Mesodermal cell (in vitro differentiated cells): ENCODE results near the gene EXOC2.

ENCODE experiments used
- H3K27ac ChIP-seq: 2 replicates; pipeline ENCODE4 v1.7.0; 2013; ENCODE audit warnings: mild to moderate bottlenecking, low read depth, low read length, moderate library complexity; ENCODE audit not compliant: severe bottlenecking
- H3K36me3 ChIP-seq: 2 replicates; pipeline ENCODE4 v1.7.1; 2013; ENCODE audit warnings: mild to moderate bottlenecking, low read length, moderate library complexity; ENCODE audit not compliant: control insufficient read depth, insufficient read depth
- H3K4me1 ChIP-seq: one replicate; pipeline ENCODE4 v1.7.1; 2013; ENCODE audit warnings: mild to moderate bottlenecking, low read length; ENCODE audit not compliant: insufficient read depth, control insufficient read depth, poor library complexity, severe bottlenecking
- H3K4me3 ChIP-seq: 2 replicates; pipeline ENCODE4 v1.7.0; 2013; ENCODE audit warnings: low read length, control low read depth, mild to moderate bottlenecking; ENCODE audit not compliant: insufficient read depth, poor library complexity, severe bottlenecking; ENCODE audit errors: extremely low read depth
- H3K9me3 ChIP-seq: 2 replicates; pipeline ENCODE4 v1.7.1; 2013; ENCODE audit warnings: mild to moderate bottlenecking, low read length, moderate library complexity; ENCODE audit not compliant: control insufficient read depth
- WGBS, 2 experiments: methylation state at CpG; one replicate each; pipeline ENCODE4 v1.1.5; 2013; ENCODE audit warnings: missing lambda C conversion rate in 2 of 2; ENCODE audit not compliant: insufficient coverage in 2 of 2; 5-methylcytosine and 5-hydroxymethylcytosine counted together

Gene EXOC2

DNA sequence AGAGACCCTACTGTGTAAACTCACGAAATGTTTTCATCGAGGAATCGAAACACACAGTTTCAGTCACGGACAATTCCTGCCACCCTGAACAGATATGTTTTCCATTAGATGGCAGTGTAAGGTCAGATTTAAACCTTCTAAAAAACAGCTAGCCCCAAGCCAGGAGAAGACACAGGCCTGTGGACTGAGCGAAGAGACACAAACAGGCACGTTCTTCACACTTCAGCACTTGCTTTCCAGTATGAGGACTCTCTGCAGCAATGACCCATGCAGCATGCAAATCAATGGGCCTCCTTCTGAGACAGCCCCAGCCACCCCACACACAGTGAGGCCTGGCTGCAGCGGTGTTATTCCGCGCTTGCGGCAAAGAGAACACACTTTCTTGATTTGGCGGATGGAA, 68.0 kb downstream of the EXOC2 start:
- H3K4me1 ChIP-seq = peaks cover 9% of the 10 kb centered on the region
- H3K4me3 ChIP-seq = no peak overlapping the region
- WGBS, 2 experiments = 78 to 82% methylated on average over 6 to 10 of the region's 11 CpGs
- peaks cover 21% of the 10 kb centered on the region for H3K36me3 ChIP-seq
- no peaks in the 10 kb centered on the region for H3K9me3 ChIP-seq
- no peak overlapping the region for H3K27ac ChIP-seq

DNA sequence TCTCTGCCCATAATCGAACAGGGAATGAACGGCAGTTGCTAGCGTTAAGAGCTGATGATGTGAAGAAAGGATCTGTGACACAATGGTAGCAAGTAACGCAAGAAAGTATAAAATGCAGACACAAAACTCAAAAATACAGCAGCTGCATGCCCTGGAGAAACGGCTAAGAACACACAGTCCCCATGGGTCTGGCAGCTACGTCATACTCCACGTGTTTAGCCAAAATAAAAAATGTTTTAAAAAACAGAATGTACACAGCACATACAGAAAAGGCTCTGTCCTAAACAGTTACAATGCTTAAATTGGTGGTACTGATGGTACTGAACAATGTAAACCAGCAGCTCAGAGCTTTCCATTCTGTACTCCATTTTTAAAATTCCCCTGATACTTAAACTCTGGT, 70.5 kb downstream of the EXOC2 start:
- Histone ChIP-seq H3K27ac (no peak overlapping the region), H3K9me3 (no peaks in the 10 kb centered on the region), H3K36me3 (peaks cover 25% of the 10 kb centered on the region), H3K4me3 (no peak overlapping the region), H3K4me1 (peaks cover 11% of the 10 kb centered on the region)
- 88 to 100% methylated on average over 1 to 3 of the region's 7 CpGs for WGBS, 2 experiments

DNA sequence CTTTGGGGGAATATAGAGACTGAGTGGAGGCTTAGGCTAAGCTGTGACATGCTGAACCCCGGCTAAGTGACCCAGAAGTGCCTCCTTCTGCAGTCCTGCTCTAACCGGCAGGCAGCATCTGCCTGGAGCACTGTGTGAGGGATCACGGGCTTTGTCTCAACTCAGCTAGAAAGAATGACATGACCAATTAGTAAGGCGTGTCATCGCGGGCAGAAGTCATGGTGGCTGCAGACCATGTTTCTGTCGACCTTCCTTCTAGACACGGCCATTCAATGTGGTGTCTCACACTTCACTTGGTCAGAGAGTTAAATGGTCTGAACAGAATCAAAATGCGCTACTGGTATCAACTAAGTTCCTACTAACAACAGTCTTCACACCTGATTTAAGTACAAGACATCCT, 71.0 kb downstream of the EXOC2 start:
- Histone ChIP-seq H3K36me3 (peaks cover 29% of the 10 kb centered on the region), H3K4me1 (peaks cover 6% of the 10 kb centered on the region), H3K9me3 (no peaks in the 10 kb centered on the region), H3K4me3 (no peak overlapping the region), H3K27ac (no peak overlapping the region)
- 95 to 98% methylated on average over 8 of the region's 9 CpGs for WGBS, 2 experiments

DNA sequence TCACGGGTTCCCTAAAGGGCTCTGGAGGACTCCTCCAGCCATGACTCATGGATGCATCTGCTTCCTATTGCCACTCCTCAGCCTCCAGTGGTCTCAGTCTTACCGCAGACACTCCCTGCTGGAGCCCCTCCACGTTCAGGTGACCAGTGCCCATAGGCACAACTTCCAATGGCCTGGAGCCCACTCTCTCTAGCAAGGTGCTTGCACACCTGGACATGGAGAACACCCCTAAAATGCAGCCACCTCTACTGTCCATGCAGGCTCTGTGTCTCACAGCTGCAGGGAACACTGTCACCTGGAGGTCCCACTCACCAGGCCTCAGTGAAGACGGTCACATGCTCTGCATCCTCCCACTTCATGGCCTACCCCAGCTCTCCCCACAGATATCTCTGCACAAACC, 72.0 kb downstream of the EXOC2 start:
- Histone ChIP-seq H3K9me3 (no peaks in the 10 kb centered on the region), H3K36me3 (peaks cover 31% of the 10 kb centered on the region), H3K4me1 (peaks cover 2% of the 10 kb centered on the region), H3K27ac (no peak overlapping the region), H3K4me3 (no peak overlapping the region)
- WGBS, 2 experiments = 86 to 91% methylated on average over 3 to 4 of the region's 4 CpGs

DNA sequence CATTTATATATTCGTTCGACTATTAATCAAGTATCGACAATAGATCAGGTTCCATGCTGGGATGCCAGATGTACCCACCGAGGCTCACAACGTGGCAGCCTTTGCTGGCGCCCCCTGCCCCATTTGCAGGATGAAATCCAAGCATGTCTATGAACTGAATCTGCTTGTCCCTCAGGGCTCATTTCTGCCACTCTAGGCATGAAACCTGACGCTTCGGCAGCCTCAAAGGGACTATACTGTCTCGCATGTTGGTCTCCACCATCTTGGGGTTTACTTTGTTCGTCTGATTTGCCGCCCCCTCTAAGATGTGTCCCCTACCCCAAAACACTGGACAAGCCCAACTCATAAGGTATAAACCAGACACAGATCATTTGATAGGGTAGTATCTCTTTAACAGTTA, 72.8 kb downstream of the EXOC2 start:
- 96 to 98% methylated on average over 7 to 8 of the region's 11 CpGs for WGBS, 2 experiments
- Histone ChIP-seq H3K4me3 (no peak overlapping the region), H3K9me3 (no peaks in the 10 kb centered on the region), H3K4me1 (peaks cover 2% of the 10 kb centered on the region), H3K27ac (no peak overlapping the region), H3K36me3 (peaks cover 31% of the 10 kb centered on the region)

DNA sequence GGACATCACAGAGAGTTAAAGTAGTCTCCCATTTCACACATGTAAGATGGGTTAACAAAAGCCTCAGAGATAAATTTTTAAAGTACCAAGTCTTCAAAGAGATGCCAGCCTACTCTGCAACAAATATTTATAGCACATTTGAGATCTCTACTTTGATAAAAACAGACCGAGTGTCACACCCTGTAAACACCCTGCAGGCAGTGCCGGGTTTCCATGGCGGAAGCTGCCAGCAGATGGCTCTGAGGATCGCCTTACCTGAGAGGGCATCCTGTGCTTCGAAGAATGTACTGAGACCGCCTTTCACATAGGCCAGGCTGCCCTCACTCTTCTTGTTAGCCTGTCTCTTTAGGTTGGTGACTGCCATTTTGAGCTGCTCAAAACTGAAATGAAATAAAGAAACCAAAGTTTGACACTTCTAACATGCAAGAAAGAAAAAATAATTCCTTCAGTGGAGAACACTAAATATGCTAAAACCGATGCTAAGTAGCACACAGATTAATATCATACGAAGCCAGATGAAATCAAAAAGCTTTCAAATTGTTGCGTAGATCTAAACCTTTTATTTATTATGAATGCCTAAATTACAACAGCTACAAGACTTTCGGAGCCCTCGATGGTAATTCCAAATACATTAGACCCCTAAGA, 75.4 kb downstream of the EXOC2 start:
- Histone ChIP-seq H3K4me3 (no peak overlapping the region), H3K9me3 (no peaks in the 10 kb centered on the region), H3K36me3 (peaks cover 26% of the 10 kb centered on the region), H3K4me1 (peaks cover 2% of the 10 kb centered on the region), H3K27ac (no peak overlapping the region)
- WGBS, 2 experiments = 71 to 79% methylated on average over 4 to 6 of the region's 11 CpGs

DNA sequence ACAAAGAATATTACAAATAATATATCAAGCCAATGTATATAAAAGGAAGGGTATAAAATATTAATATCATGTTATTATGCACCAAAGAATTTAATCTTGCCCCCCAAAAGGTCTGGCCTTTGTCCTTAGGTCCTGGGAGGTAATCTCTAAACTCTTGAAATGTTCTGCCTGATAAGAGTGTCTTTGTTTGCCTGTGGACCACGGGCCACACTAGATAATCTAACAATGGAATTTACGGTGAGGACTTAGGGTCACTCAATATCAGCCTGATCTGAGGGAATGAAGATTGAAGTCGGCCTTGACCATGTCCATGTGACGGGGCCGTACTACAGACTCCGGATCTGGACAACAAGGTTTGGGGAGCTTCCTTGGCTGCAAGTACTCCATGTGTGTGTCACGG, 79.0 kb downstream of the EXOC2 start:
- peaks cover 2% of the 10 kb centered on the region for H3K4me1 ChIP-seq
- peaks cover 10% of the 10 kb centered on the region for H3K36me3 ChIP-seq
- H3K4me3 ChIP-seq = no peak overlapping the region
- no peak overlapping the region for H3K27ac ChIP-seq
- WGBS, 2 experiments = 88 to 91% methylated on average over 7 of the region's 7 CpGs
- H3K9me3 ChIP-seq = no peaks in the 10 kb centered on the region

DNA sequence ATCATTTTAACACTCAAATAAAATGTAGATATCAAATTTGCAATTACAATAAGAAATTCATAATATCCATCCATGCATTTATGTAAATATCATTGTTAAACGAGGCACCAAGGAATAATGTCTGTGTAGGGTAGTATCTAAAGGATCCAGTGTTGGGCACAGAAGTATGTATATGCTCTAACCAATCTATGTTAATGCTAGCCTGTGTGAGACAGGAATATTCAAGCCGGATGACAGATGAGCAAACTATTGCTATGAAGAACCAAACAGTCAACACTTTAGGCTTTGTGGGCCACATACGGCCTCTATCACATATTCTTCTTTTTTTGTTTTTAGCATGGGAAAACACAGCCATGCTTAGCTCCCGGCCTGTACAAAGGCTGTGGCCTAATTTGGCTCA, 81.0 kb downstream of the EXOC2 start:
- no peaks in the 10 kb centered on the region for H3K4me1 ChIP-seq
- WGBS, 2 experiments = 0 to 100% methylated on average over 1 of the region's 4 CpGs
- no peaks in the 10 kb centered on the region for H3K9me3 ChIP-seq
- no peak overlapping the region for H3K27ac ChIP-seq
- no peak overlapping the region for H3K4me3 ChIP-seq
- peaks cover 5% of the 10 kb centered on the region for H3K36me3 ChIP-seq

DNA sequence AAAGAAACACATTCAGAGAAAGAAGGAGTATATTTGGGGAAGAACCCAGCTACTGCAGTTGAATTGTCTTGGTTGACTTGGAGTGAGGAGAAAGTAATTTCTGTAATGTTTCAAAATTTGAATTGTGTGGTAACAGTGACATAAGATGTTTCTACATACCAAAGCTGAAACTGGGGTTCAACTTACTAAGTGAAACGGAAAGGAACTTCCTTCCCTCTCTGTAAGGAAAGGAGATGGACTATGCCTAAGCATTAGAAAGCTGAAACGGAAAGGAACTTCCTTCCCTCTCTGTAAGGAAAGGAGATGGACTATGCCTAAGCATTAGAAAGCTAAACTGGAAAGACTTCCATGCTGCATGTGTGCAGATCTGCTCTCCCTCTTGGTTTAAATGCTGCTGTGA, 82.1 kb downstream of the EXOC2 start:
- WGBS, 2 experiments = no CpG with 5 or more reads among the region's 2 CpGs
- Histone ChIP-seq H3K36me3 (peaks cover 9% of the 10 kb centered on the region), H3K27ac (no peak overlapping the region), H3K9me3 (no peaks in the 10 kb centered on the region), H3K4me1 (no peaks in the 10 kb centered on the region), H3K4me3 (no peak overlapping the region)

DNA sequence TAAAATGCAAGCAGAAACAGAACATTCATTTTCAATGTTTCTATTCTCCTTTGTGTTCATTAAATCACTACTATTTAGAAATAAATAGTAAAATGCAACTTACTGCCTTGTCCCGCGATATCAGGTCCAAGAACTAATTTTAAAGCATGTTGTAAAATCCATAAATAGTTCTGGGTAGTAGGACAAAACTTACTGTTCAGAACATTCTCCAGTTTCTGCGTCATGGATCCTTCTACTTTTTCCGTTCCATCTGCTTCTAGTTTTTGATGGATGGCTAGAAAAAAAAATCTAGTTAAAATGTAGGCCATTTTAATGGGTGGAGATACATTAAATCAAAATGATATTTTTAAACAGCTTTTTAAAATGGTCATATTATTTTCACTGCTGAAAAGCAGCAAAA, 83.0 kb downstream of the EXOC2 start:
- WGBS, 2 experiments = 100% methylated on average over 1 of the region's 4 CpGs; no CpG with 5 or more reads in 1 of the 2 experiments
- Histone ChIP-seq H3K4me3 (no peak overlapping the region), H3K4me1 (no peaks in the 10 kb centered on the region), H3K9me3 (no peaks in the 10 kb centered on the region), H3K36me3 (peaks cover 9% of the 10 kb centered on the region), H3K27ac (no peak overlapping the region)

DNA sequence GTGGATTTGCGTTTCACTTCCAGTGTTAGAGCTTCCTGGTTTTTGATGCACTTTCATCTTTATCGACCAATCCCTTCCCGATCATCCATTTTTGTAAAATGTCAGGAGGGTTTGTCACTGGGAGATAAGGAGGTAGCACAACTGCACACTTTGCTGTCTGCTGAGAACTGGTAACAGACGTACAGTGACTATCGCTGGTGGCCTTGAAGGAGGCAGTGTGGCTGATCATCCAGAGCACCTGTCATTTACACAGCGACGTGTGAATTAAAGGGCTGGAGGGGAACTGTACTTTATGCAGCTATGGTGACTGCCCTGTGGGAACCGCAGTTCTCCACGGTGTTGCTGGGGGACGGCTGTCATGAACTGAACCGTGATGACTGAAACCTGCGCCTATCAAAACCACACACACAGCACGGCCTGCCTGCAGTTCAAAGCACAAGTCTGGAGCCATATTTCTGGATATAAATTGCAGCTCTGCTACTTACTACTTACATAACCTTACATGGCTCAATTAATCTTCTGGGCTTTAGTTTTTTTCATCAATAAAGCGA, 86.0 kb downstream of the EXOC2 start:
- Histone ChIP-seq H3K9me3 (no peaks in the 10 kb centered on the region), H3K36me3 (peaks cover 16% of the 10 kb centered on the region), H3K4me3 (no peak overlapping the region), H3K4me1 (no peaks in the 10 kb centered on the region), H3K27ac (no peak overlapping the region)
- 96% methylated on average over 9 to 12 of the region's 14 CpGs for WGBS, 2 experiments
